HEK293T (cell line): ENCODE measurements around the gene RAB11A.

ENCODE experiments used
- ARNT ChIP-seq: fragments of 450-650 bp; IDR thresholded peaks from 2 replicates; pipeline ENCODE4 v1.6.1; 2017; ENCODE audit warnings: mild to moderate bottlenecking
- BHLHE40 ChIP-seq: fragments of 450-650 bp; IDR thresholded peaks from 2 replicates; pipeline ENCODE4 v1.6.1; 2016; ENCODE audit warnings: mild to moderate bottlenecking, moderate library complexity, borderline replicate concordance
- CTBP1 ChIP-seq: fragments of 450-650 bp; IDR thresholded peaks from 2 replicates; pipeline ENCODE4 v1.6.1; 2016; ENCODE audit warnings: borderline replicate concordance
- ELF4 ChIP-seq: fragments of 450-650 bp; IDR thresholded peaks from 2 replicates; pipeline ENCODE4 v1.6.1; 2017; ENCODE audit warnings: antibody characterized with exemption
- FOXA1 ChIP-seq: fragments of 450-650 bp; IDR thresholded peaks from 2 replicates; pipeline ENCODE4 v1.6.1; 2016; ENCODE audit warnings: mild to moderate bottlenecking
- FOXK2 ChIP-seq: fragments of 450-650 bp; IDR thresholded peaks from 2 replicates; pipeline ENCODE4 v1.6.1; 2016; ENCODE audit warnings: mild to moderate bottlenecking
- FOXM1 ChIP-seq: fragments of 450-650 bp; IDR thresholded peaks from 2 replicates; pipeline ENCODE4 v1.6.1; 2017; ENCODE audit warnings: mild to moderate bottlenecking, borderline replicate concordance
- L3MBTL2 ChIP-seq: fragments of 450-650 bp; conservative IDR thresholded peaks from 2 replicates; pipeline ENCODE4 v1.6.1; 2016; ENCODE audit warnings: mild to moderate bottlenecking
- SP1 ChIP-seq: fragments of 450-650 bp; IDR thresholded peaks from 2 replicates; pipeline ENCODE4 v1.6.1; 2017
- SUZ12 ChIP-seq: fragments of 450-650 bp; IDR thresholded peaks from 2 replicates; pipeline ENCODE4 v1.6.1; 2016; ENCODE audit warnings: mild to moderate bottlenecking
- TARDBP ChIP-seq: fragments of 450-650 bp; IDR thresholded peaks from 2 replicates; pipeline ENCODE4 v1.6.1; 2016

- TF ChIP-seq TARDBP (no peak), FOXK2 (no peak), BHLHE40 (no peak), ELF4 (no peak), ARNT (no peak), FOXM1 (no peak), CTBP1 (no peak), SUZ12 (no peak), L3MBTL2 (no peak), SP1 (no peak), FOXA1 (no peak)
These were observed 14.3 kb downstream of the RAB11A start for GRCh38 chr15:65883571-65883970.
